OCI-LY7 (cell line): ENCODE measurements around the gene TACC3. TPM values are rescaled to one million over a fixed set of nuclear protein-coding genes. Genes with fewer than 3 reads are reported as not detected.

Experiments used
- BruUV-seq: library from RNA; stranded (reverse); fragments of 400-500 nt; replicated peaks from 2 replicates; lab custom pipeline; 2021; lab: Mats Ljungman, UMichigan
- CTCF ChIA-PET: fragments of 300-600 bp; sonication (Branson Sonifier 250); formaldehyde crosslinking; loops from one replicate; lab custom pipeline; 2022; ENCODE audit warnings: antibody characterized with exemption; ENCODE audit not compliant: unreplicated experiment; lab: Charles Lee
- POLR2A ChIA-PET: fragments of 300-600 bp; sonication (Branson Sonifier 250); formaldehyde crosslinking; loops from one replicate; lab custom pipeline; 2022; ENCODE audit warnings: antibody characterized with exemption; lab: Charles Lee
- DNase-seq: peaks from one replicate; pipeline ENCODE4 v3.0.0-alpha.2; 2015; ENCODE audit warnings: low spot score
- H2AFZ ChIP-seq: fragments of 200-600 bp; sonication (generic), shearing (Covaris generic); 2 replicates; pipeline ENCODE4 v1.6.1; 2014; ENCODE audit warnings: mild to moderate bottlenecking, antibody characterized with exemption, low read length, moderate library complexity
- H3K27ac ChIP-seq: fragments of 200-600 bp; sonication (generic); 2 replicates; pipeline ENCODE4 v1.5.1; 2014; ENCODE audit warnings: mixed run types, low read depth, mild to moderate bottlenecking, moderate library complexity, low read length, inconsistent platforms; ENCODE audit not compliant: poor library complexity, severe bottlenecking
- H3K36me3 ChIP-seq: fragments of 200-600 bp; sonication (generic); 2 replicates; pipeline ENCODE4 v1.6.1; 2014; ENCODE audit warnings: mild to moderate bottlenecking, antibody characterized with exemption, low read length, moderate library complexity, mixed read lengths; ENCODE audit not compliant: insufficient read depth
- H3K4me1 ChIP-seq: fragments of 200-600 bp; sonication (generic); 2 replicates; pipeline ENCODE4 v1.5.1; 2014; ENCODE audit warnings: mild to moderate bottlenecking, low read length; ENCODE audit not compliant: insufficient read depth, poor library complexity, severe bottlenecking
- H3K4me2 ChIP-seq: fragments of 200-600 bp; sonication (generic); 2 replicates; pipeline ENCODE4 v1.6.1; 2014; ENCODE audit warnings: mild to moderate bottlenecking, low read length
- H3K4me3 ChIP-seq: fragments of 200-600 bp; sonication (generic); 2 replicates; pipeline ENCODE4 v1.5.1; 2014; ENCODE audit warnings: mild to moderate bottlenecking, low read depth, low read length; ENCODE audit not compliant: poor library complexity, severe bottlenecking
- H3K79me2 ChIP-seq: fragments of 200-600 bp; sonication (generic); 2 replicates; pipeline ENCODE4 v1.6.1; 2016; ENCODE audit warnings: low read depth, mild to moderate bottlenecking, low read length, moderate library complexity, mixed read lengths; ENCODE audit not compliant: insufficient read depth
- H3K9me2 ChIP-seq: fragments of 200-600 bp; sonication (generic); 2 replicates; pipeline ENCODE4 v1.6.1; 2016; ENCODE audit warnings: mild to moderate bottlenecking, low read length, mixed read lengths; ENCODE audit not compliant: insufficient read depth
- H3K9me3 ChIP-seq: fragments of 200-600 bp; sonication (generic); 2 replicates; pipeline ENCODE4 v1.6.1; 2014; ENCODE audit warnings: mild to moderate bottlenecking, mixed run types, low read length, mixed read lengths
- H4K20me1 ChIP-seq: fragments of 200-600 bp; sonication (generic); 2 replicates; pipeline ENCODE4 v1.6.1; 2014; ENCODE audit warnings: mild to moderate bottlenecking, antibody characterized with exemption, low read length, moderate library complexity, mixed read lengths; ENCODE audit not compliant: insufficient read depth
- CTCF ChIP-seq: fragments of 200-600 bp; sonication (generic); conservative IDR thresholded peaks from 2 replicates; pipeline ENCODE4 v1.5.1; 2014; ENCODE audit warnings: mild to moderate bottlenecking, antibody characterized with exemption, low read length, moderate library complexity, mixed read lengths
- EZH2phosphoT487 ChIP-seq: fragments of 200-600 bp; sonication (generic); IDR thresholded peaks from 2 replicates; pipeline ENCODE4 v1.6.1; 2018; ENCODE audit warnings: low read depth, borderline replicate concordance, mild to moderate bottlenecking, mixed run types, antibody characterized with exemption, low read length, moderate library complexity, mixed read lengths
- intact Hi-C: fragments of 100-400 bp; cut with micrococcal nuclease; formaldehyde crosslinking; loops from one replicate; pipeline ENCODE4 v1.10.0; 2022; ENCODE audit not compliant: unreplicated experiment
- total RNA-seq, 2 experiments: library from RNA; depleted of rRNA in 1 of 2; stranded (reverse); fragments of >200 nt in 1 of 2; shearing (Covaris generic) in 1 of 2; gene quantifications; 2 replicates each; pipeline ENCODE4 v1.2.3, GENCODE V29; 2014 to 2022

TACC3 gene
- total RNA-seq, 2 experiments from 2014 or later, result 100 to 257 TPM

GRCh38 chr4:1758306-1759121, 37.2 kb downstream of the TACC3 start:
- Histone ChIP-seq H3K4me2 (no peak overlapping the region), H2AFZ (no peak overlapping the region), H4K20me1 (no peaks in the 10 kb centered on the region), H3K36me3 (no peaks in the 10 kb centered on the region), H3K9me2 (no peaks in the 10 kb centered on the region), H3K9me3 (no peaks in the 10 kb centered on the region), H3K4me3 (no peak overlapping the region), H3K27ac (no peak overlapping the region), H3K79me2 (no peaks in the 10 kb centered on the region), H3K4me1 (no peaks in the 10 kb centered on the region)
- intact Hi-C loops, result no loop called here
- CTCF ChIA-PET, result no interaction called here
- TF ChIP-seq CTCF (no peak), EZH2phosphoT487 (no peak)
- no TSS peak for BruUV-seq
- POLR2A ChIA-PET, result no interaction called here
- DNase-seq, result no peak

- Histone ChIP-seq H3K79me2 (no peaks in the 10 kb centered on the region), H3K9me3 (no peaks in the 10 kb centered on the region), H2AFZ (no peak overlapping the region), H3K4me3 (no peak overlapping the region), H4K20me1 (no peaks in the 10 kb centered on the region), H3K4me2 (no peak overlapping the region), H3K9me2 (no peaks in the 10 kb centered on the region), H3K27ac (no peak overlapping the region), H3K4me1 (no peaks in the 10 kb centered on the region), H3K36me3 (no peaks in the 10 kb centered on the region)
- no peak for DNase-seq
- intact Hi-C loops, result no loop called here
- no peak for TF ChIP-seq EZH2phosphoT487
- TF ChIP-seq CTCF, result no peak
- CTCF ChIA-PET, result no interaction called here
- POLR2A ChIA-PET, result no interaction called here
- no TSS peak for BruUV-seq
Observed at GRCh38 chr4:1759170-1759817, 38.0 kb downstream of the TACC3 start.

- no peaks in the 10 kb centered on the region for H3K9me2 ChIP-seq
- BruUV-seq, result no TSS peak
- H3K4me2 ChIP-seq, result no peak overlapping the region
- H3K27ac ChIP-seq, result no peak overlapping the region
- peak; percentile 38; the same call in 1 of the 2 replicates for TF ChIP-seq CTCF
- TF ChIP-seq EZH2phosphoT487, result no peak
- no peaks in the 10 kb centered on the region for H4K20me1 ChIP-seq
- intact Hi-C loops, result loop anchor here (5.0 kb wide), 1 partner anchor 52 kb away; no protein-coding TSS in a partner anchor
- H3K4me1 ChIP-seq, result no peaks in the 10 kb centered on the region
- no peak overlapping the region for H3K4me3 ChIP-seq
- no peaks in the 10 kb centered on the region for H3K36me3 ChIP-seq
- H3K79me2 ChIP-seq, result no peaks in the 10 kb centered on the region
- CTCF ChIA-PET, result no interaction called here
- POLR2A ChIA-PET, result no interaction called here
- no peak overlapping the region for H2AFZ ChIP-seq
- H3K9me3 ChIP-seq, result no peaks in the 10 kb centered on the region
- no peak for DNase-seq
Observed at GRCh38 chr4:1759818-1760223, 38.5 kb downstream of the TACC3 start.
